ENCODE measurements around the gene IRF2BP2.
"Not testable (repeated sequence)": the region's sequence is repeated elsewhere in the genome, so short reads cannot be mapped to it uniquely, and the experiment has no call there.

Gene IRF2BP2

GRCh38 chr1:234600418-234601281 lies 9.3 kb downstream of the IRF2BP2 start:
- DNase-seq, result no peak

GRCh38 chr1:234599617-234600417 lies 10.2 kb downstream of the IRF2BP2 start:
- peak; percentile 86 for DNase-seq

GRCh38 chr1:234598974-234599616 lies 10.9 kb downstream of the IRF2BP2 start:
- peak; percentile 43 for DNase-seq

GRCh38 chr1:234597894-234598293 lies 12.1 kb downstream of the IRF2BP2 start:
- peak; percentile 34 for DNase-seq

GRCh38 chr1:234595899-234596298 lies 14.1 kb downstream of the IRF2BP2 start:
- no peak for DNase-seq

- DNase-seq, result not testable (repeated sequence)
Measured at GRCh38 chr1:234594575-234594974, 15.4 kb downstream of the IRF2BP2 start.

GRCh38 chr1:234593771-234594504 lies 16.0 kb downstream of the IRF2BP2 start:
- no peak for DNase-seq

GRCh38 chr1:234593109-234593508 lies 16.9 kb downstream of the IRF2BP2 start:
- DNase-seq, result no peak

GRCh38 chr1:234592240-234592639 lies 17.7 kb downstream of the IRF2BP2 start:
- DNase-seq, result no peak

- DNase-seq, result no peak
Measured at GRCh38 chr1:234591131-234591530, 18.8 kb downstream of the IRF2BP2 start.

- DNase-seq, result peak; percentile 56
Measured at GRCh38 chr1:234589854-234590620, 19.9 kb downstream of the IRF2BP2 start.

- peak; percentile 33 for DNase-seq
Measured at GRCh38 chr1:234589064-234589800, 20.7 kb downstream of the IRF2BP2 start.

GRCh38 chr1:234588386-234588785 lies 21.6 kb downstream of the IRF2BP2 start:
- DNase-seq, result no peak

- DNase-seq, result no peak
Measured at GRCh38 chr1:234586892-234587485, 23.0 kb downstream of the IRF2BP2 start.

- no peak for DNase-seq
Measured at GRCh38 chr1:234586304-234586703, 23.7 kb downstream of the IRF2BP2 start.

- DNase-seq, result peak; percentile 61
Measured at GRCh38 chr1:234585330-234586055, 24.5 kb downstream of the IRF2BP2 start.

- peak; percentile 71 for DNase-seq
Measured at GRCh38 chr1:234584926-234585325, 25.1 kb downstream of the IRF2BP2 start.

- DNase-seq, result no peak
Measured at GRCh38 chr1:234584420-234584805, 25.6 kb downstream of the IRF2BP2 start.

GRCh38 chr1:234583755-234584419 lies 26.1 kb downstream of the IRF2BP2 start:
- DNase-seq, result no peak
